ENCODE results near the gene RHOB. TPM values are rescaled to one million over a fixed set of nuclear protein-coding genes. Genes with fewer than 3 reads are reported as not detected.

Gene RHOB
- total and polyA plus RNA-seq, 2 of the 13 experiments (the other 11 are each of a cell fraction or from before 2014, with no cell fraction given) = 192 to 268 TPM

DNA sequence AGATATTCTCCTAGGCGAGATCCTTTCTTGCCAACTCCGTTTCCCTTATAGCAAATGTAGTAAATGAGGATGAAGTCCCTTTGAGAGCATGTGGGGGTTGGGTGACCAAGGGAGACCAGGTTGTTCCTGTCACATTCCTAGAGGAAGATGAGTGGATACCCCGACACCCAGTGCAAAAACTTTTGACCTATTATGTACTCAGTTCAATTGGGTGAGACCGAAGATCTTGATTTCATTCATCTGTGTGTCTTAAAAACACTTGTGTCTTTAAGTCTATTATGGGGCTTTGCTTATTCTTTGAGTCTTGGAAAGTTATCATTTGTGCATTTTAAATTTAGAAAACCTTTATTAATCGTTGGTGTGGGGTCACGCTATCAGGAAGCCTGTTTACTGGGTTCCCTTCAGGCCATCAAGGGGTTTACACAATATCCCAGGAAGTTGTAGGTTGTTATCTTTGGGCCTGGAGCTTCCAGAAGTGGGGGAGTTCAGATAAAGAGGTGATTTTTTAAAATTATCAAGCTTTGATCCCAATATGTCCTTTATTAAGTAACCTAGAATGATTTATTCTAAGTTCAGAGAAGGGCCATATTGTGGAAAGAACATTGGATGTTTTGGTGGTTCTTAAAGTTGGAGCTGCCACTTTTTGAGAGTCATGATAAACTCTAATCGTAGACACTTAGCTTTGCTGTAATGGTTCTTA lies 2.8 kb downstream of the RHOB start (continued):
- TF ChIP-seq, protein P1, sequence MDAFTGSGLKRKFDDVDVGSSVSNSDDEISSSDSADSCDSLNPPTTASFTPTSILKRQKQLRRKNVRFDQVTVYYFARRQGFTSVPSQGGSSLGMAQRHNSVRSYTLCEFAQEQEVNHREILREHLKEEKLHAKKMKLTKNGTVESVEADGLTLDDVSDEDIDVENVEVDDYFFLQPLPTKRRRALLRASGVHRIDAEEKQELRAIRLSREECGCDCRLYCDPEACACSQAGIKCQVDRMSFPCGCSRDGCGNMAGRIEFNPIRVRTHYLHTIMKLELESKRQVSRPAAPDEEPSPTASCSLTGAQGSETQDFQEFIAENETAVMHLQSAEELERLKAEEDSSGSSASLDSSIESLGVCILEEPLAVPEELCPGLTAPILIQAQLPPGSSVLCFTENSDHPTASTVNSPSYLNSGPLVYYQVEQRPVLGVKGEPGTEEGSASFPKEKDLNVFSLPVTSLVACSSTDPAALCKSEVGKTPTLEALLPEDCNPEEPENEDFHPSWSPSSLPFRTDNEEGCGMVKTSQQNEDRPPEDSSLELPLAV (CRISPR knock-in tag; conservative IDR thresholded peaks at IDR 0.05; ENCODE audit: low read depth) = no peak
- TF ChIP-seq ZNF383 (CRISPR knock-in tag; IDR thresholded peaks at IDR 0.05; ENCODE audit: borderline replicate concordance) (no peak), TBL1XR1 (IDR thresholded peaks at IDR 0.05; ENCODE audit: borderline replicate concordance, low read length, partially characterized antibody) (peak; percentile 88), ISL2 (CRISPR knock-in tag; IDR thresholded peaks at IDR 0.05) (no peak), CC2D1A (CRISPR knock-in tag; IDR thresholded peaks at IDR 0.05) (no peak), SIN3B (IDR thresholded peaks at IDR 0.05; ENCODE audit: low read length) (no peak), ZNF547 (CRISPR knock-in tag; IDR thresholded peaks at IDR 0.05) (no peak), PHF5A (CRISPR knock-in tag; IDR thresholded peaks at IDR 0.05; ENCODE audit: low read depth, unreplicated experiment) (no peak), ZNF549 (CRISPR knock-in tag; IDR thresholded peaks at IDR 0.05) (no peak), MEF2D (CRISPR knock-in tag; IDR thresholded peaks at IDR 0.05) (0 out of 2 replicates have a peak, but pooled peaks have one; percentile 13), ZNF614 (CRISPR knock-in tag; IDR thresholded peaks at IDR 0.05; ENCODE audit: borderline replicate concordance) (no peak), BORCS8-MEF2B (CRISPR knock-in tag; IDR thresholded peaks at IDR 0.05) (no peak), PRPF4 (IDR thresholded peaks at IDR 0.05; ENCODE audit: low read depth, low read length, poor library complexity, severe bottlenecking) (no peak), PLRG1 (conservative IDR thresholded peaks at IDR 0.05) (no peak), ZNF703 (CRISPR knock-in tag; IDR thresholded peaks at IDR 0.05; ENCODE audit: borderline replicate concordance) (no peak), FOXA1 (IDR thresholded peaks at IDR 0.05) (no peak), FOXA1 (CRISPR knock-in tag; IDR thresholded peaks at IDR 0.05) (0 out of 2 replicates have a peak, but pooled peaks have one; percentile 26), RBM22 (optimal IDR thresholded peaks at IDR 0.05; ENCODE audit: low read length) (peak; percentile 98), HOXD1 (CRISPR knock-in tag; IDR thresholded peaks at IDR 0.05) (no peak), RAD51 (IDR thresholded peaks at IDR 0.05; ENCODE audit: borderline replicate concordance) (no peak), JUND (CRISPR knock-in tag; IDR thresholded peaks at IDR 0.05) (no peak), TEAD3 (CRISPR knock-in tag; optimal IDR thresholded peaks at IDR 0.05; ENCODE audit: borderline replicate concordance) (peak; percentile 71), MEIS2 (CRISPR knock-in tag; IDR thresholded peaks at IDR 0.05) (no peak), ZFYVE20 (CRISPR knock-in tag; IDR thresholded peaks at IDR 0.05; ENCODE audit: borderline replicate concordance, low read depth) (no peak), CENPT (CRISPR knock-in tag; IDR thresholded peaks at IDR 0.05; ENCODE audit: low read depth) (no peak)
- TF ChIP-seq, protein P2, sequence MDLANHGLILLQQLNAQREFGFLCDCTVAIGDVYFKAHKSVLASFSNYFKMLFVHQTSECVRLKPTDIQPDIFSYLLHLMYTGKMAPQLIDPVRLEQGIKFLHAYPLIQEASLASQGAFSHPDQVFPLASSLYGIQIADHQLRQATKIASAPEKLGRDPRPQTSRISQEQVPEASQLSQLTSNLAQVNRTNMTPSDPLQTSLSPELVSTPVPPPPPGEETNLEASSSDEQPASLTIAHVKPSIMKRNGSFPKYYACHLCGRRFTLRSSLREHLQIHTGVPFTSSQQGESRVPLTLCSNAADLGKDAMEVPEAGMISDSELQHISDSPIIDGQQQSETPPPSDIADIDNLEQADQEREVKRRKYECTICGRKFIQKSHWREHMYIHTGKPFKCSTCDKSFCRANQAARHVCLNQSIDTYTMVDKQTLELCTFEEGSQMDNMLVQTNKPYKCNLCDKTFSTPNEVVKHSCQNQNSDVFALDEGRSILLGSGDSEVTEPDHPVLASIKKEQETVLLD (CRISPR knock-in tag; IDR thresholded peaks at IDR 0.05; ENCODE audit: low read depth) = 0 out of 2 replicates have a peak, but pooled peaks have one; percentile 34
- TF ChIP-seq, protein P3, sequence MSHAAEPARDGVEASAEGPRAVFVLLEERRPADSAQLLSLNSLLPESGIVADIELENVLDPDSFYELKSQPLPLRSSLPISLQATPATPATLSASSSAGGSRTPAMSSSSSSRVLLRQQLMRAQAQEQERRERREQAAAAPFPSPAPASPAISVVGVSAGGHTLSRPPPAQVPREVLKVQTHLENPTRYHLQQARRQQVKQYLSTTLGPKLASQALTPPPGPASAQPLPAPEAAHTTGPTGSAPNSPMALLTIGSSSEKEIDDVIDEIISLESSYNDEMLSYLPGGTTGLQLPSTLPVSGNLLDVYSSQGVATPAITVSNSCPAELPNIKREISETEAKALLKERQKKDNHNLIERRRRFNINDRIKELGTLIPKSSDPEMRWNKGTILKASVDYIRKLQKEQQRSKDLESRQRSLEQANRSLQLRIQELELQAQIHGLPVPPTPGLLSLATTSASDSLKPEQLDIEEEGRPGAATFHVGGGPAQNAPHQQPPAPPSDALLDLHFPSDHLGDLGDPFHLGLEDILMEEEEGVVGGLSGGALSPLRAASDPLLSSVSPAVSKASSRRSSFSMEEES (CRISPR knock-in tag; IDR thresholded peaks at IDR 0.05) = no peak
- TF ChIP-seq, protein P4, sequence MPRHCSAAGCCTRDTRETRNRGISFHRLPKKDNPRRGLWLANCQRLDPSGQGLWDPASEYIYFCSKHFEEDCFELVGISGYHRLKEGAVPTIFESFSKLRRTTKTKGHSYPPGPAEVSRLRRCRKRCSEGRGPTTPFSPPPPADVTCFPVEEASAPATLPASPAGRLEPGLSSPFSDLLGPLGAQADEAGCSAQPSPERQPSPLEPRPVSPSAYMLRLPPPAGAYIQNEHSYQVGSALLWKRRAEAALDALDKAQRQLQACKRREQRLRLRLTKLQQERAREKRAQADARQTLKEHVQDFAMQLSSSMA (CRISPR knock-in tag; IDR thresholded peaks at IDR 0.05) = no peak
